Measurements from ENCODE around the gene NOP9.

NOP9 gene

DNA sequence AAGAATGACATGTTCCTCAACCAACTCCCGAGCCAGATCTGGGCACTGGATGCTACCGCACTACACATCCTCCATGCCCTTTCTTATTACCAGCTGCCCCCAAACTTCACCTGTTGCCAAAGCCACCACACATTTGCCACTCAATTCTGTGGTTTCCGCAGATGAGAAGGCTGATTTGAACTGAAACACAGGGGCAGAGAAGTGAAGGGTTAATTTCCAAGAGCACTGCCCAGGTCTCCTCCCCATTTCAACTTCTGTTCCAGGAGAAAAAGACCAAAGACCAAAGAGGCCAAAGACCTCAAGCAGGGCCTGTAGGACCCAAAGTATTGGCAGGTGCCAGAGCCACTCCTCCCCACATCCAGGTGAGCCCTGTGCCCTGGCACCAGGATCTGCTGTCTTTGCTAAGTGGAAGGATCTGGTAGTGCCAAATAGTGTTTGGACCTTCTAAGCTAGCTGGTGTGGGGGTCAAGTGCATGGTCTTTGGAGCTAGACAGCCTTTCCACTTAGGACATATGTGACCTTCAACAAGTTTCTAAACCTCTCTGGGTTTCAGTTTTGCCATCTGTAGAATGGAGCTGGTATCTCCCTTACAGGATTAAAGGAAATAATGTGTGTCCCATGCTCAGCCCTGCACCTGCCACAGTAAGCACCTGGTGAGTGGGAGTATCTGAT is 8.1 kb upstream of the NOP9 start:
- peak overlapping the region; percentile 34 for H3K27ac ChIP-seq
- DNase-seq (ENCODE audit: low spot score): no peak
- POLR2A ChIA-PET (ENCODE audit: low non-redundant PET): no interaction called here
- CTCF ChIA-PET: interaction anchor here (1.7 kb wide), 1 partner anchor 8 kb away, joined by 4 read pairs; no protein-coding TSS in a partner anchor
- TF ChIP-seq, protein P1, sequence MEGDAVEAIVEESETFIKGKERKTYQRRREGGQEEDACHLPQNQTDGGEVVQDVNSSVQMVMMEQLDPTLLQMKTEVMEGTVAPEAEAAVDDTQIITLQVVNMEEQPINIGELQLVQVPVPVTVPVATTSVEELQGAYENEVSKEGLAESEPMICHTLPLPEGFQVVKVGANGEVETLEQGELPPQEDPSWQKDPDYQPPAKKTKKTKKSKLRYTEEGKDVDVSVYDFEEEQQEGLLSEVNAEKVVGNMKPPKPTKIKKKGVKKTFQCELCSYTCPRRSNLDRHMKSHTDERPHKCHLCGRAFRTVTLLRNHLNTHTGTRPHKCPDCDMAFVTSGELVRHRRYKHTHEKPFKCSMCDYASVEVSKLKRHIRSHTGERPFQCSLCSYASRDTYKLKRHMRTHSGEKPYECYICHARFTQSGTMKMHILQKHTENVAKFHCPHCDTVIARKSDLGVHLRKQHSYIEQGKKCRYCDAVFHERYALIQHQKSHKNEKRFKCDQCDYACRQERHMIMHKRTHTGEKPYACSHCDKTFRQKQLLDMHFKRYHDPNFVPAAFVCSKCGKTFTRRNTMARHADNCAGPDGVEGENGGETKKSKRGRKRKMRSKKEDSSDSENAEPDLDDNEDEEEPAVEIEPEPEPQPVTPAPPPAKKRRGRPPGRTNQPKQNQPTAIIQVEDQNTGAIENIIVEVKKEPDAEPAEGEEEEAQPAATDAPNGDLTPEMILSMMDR (conservative IDR thresholded peaks at IDR 0.05; ENCODE audit: low read depth): no peak

DNA sequence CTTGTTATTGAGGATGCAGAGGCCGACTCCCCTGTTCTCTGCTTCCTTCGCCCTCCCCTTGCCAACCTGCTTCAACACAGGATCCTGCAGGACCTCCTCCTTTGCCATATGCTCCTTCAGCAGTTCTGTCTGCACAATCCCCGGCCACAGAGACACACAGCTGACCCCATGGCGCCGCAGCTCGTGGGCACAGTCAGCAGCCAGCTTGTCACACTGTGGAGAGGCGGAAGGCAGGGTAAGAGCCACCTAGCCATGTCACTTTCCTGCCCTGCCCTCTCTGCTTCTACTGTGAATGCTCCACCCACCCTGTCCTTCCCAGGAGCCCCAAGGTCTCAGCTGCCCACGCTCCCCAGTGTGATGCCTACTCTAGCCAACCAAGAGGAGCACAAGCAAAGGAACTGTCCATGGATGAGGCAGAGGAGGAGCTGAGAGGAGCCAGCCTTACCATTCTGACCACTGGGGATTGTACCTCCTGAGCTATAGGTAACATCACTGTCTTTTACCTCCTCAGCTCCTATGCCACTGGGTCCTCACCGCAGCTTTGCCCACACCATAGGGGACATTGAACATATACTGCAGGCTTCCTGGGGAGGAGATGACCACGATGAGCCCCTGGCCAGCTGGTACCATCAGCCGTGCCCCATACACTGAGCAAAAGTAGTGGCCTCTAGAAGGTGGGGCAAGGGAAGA is 7.4 kb upstream of the NOP9 start:
- TF ChIP-seq, protein P1 (conservative IDR thresholded peaks at IDR 0.05; ENCODE audit: low read depth): no peak
- peak overlapping the region; percentile 13; the same call in 1 of the 2 replicates for H3K27ac ChIP-seq
- DNase-seq (ENCODE audit: low spot score): no peak
- CTCF ChIA-PET: interaction anchor here (1.0 to 1.7 kb wide), 3 partner anchors 9 to 50 kb away, joined by 3 to 4 read pairs (median 3); partner anchors contain the start of gene TINF2
- POLR2A ChIA-PET (ENCODE audit: low non-redundant PET): no interaction called here

GRCh38 chr14:24293525-24293924 is 6.1 kb upstream of the NOP9 start:
- ChIA-PET CTCF (interaction anchor here (1.2 to 1.7 kb wide), 2 partner anchors 10 to 12 kb away, joined by 3 to 4 read pairs; no protein-coding TSS in a partner anchor), POLR2A (ENCODE audit: low non-redundant PET) (no interaction called here)
- DNase-seq (ENCODE audit: low spot score): no peak
- TF ChIP-seq, protein P1 (conservative IDR thresholded peaks at IDR 0.05; ENCODE audit: low read depth): no peak
- no peak overlapping the region for H3K27ac ChIP-seq

GRCh38 chr14:24296341-24297157 is 3.1 kb upstream of the NOP9 start:
- peak; percentile 77 for DNase-seq (ENCODE audit: low spot score)
- CTCF ChIA-PET: interaction anchor here (0.6 to 4.7 kb wide), 8 partner anchors 10 to 53 kb away, joined by 3 to 51 read pairs (median 4); partner anchors contain the start of gene TINF2

GRCh38 chr14:24297190-24297964 is 2.3 kb upstream of the NOP9 start:
- TF ChIP-seq, protein P1 (conservative IDR thresholded peaks at IDR 0.05; ENCODE audit: low read depth): peak; percentile 55
- DNase-seq (ENCODE audit: low spot score): peak; percentile 45
- H3K27ac ChIP-seq: peak overlapping the region; percentile 94
- CTCF ChIA-PET: interaction anchor here (0.6 to 4.7 kb wide), 11 partner anchors 10 to 208 kb away, joined by 3 to 51 read pairs (median 4); partner anchors contain the start of gene TINF2
- POLR2A ChIA-PET (ENCODE audit: low non-redundant PET): interaction anchor here (1.0 kb wide), 1 partner anchor 55 kb away, joined by 5 read pairs; the partner anchor contains the start of gene TINF2

More at GRCh38 chr14:24296341-24297157, 3.1 kb upstream of the NOP9 start:
- POLR2A ChIA-PET (ENCODE audit: low non-redundant PET): interaction anchor here (1.0 kb wide), 1 partner anchor 54 kb away, joined by 5 read pairs; the partner anchor contains the start of gene TINF2
- H3K27ac ChIP-seq: peak overlapping the region; percentile 67
- TF ChIP-seq, protein P1 (conservative IDR thresholded peaks at IDR 0.05; ENCODE audit: low read depth): peak; percentile 63

All from RWPE1 (cell line).